Testis (tissue), 3 donors: Measurements from ENCODE around the gene PDS5A. TPM values are rescaled to one million over a fixed set of nuclear protein-coding genes. Genes with fewer than 3 reads are reported as not detected.

ENCODE experiments used
- DNase-seq: peaks from one replicate; pipeline ENCODE4 v3.0.0-alpha.2; 2019
- H3K27ac ChIP-seq, 2 donors: fragments of 200-600 bp; sonication (generic); one replicate each; pipeline ENCODE4 v1.5.1; 2019
- H3K27me3 ChIP-seq: fragments of 200-600 bp; sonication (generic); one replicate; pipeline ENCODE4 v1.5.1; 2019
- H3K36me3 ChIP-seq: fragments of 200-600 bp; sonication (generic); one replicate; pipeline ENCODE4 v1.5.1; 2017; ENCODE audit warnings: low read depth; ENCODE audit errors: missing control alignments
- H3K4me1 ChIP-seq: fragments of 200-600 bp; sonication (generic); one replicate; pipeline ENCODE4 v1.5.1; 2019
- H3K4me3 ChIP-seq, 2 donors: fragments of 200-600 bp; sonication (generic); one replicate each; pipeline ENCODE4 v1.5.1; 2017 to 2019
- H3K9me3 ChIP-seq: fragments of 200-600 bp; sonication (generic); one replicate; pipeline ENCODE4 v1.5.1; 2017
- POLR2A ChIP-seq: fragments of 450-650 bp; IDR thresholded peaks from one replicate; pipeline ENCODE4 v1.6.1; 2017; ENCODE audit warnings: antibody characterized with exemption, mild to moderate bottlenecking, moderate library complexity
- WGBS, 2 donors: methylation state at CpG; one replicate each; pipeline ENCODE4 v1.1.5; 2018; 5-methylcytosine and 5-hydroxymethylcytosine counted together
- intact Hi-C: fragments of 100-400 bp; cut with DNase I; formaldehyde crosslinking; loops from one replicate; pipeline ENCODE4 v1.15.1; 2023; ENCODE audit warnings: low total_unique reads
- polyA plus RNA-seq: library from polyadenylated mRNA; stranded (reverse); fragments of 350-450 nt; fragmentation: Illumina TruSeq; extraction: RNeasy Lipid Tissue Mini Kit (QIAGEN cat#74804); gene quantifications from one replicate; pipeline ENCODE4 v1.2.3, GENCODE V29; 2014; ENCODE audit warnings: low read depth, low replicate concordance; ENCODE audit not compliant: insufficient read depth
- total RNA-seq, 2 donors: library from RNA; depleted of rRNA; stranded (reverse); fragments of >200 nt; gene quantifications; one replicate each; pipeline ENCODE4 v1.2.3, GENCODE V29; 2016
- TF ChIP-seq, protein P1 (sequence below), 3 experiments: fragments of 450-650 bp in 2 of 3; fragments of 200-600 bp in 1 of 3; sonication (generic) in 1 of 3; IDR thresholded peaks; one replicate each; pipeline ENCODE4 v1.5.1; 2016 to 2019; ENCODE audit warnings: antibody characterized with exemption in 3 of 3, mild to moderate bottlenecking in 2 of 3, moderate library complexity in 1 of 3

Gene PDS5A
- total and polyA plus RNA-seq, 3 donors from 2014 or later = 20.7 to 61.7 (median 61.3) TPM

DNA sequence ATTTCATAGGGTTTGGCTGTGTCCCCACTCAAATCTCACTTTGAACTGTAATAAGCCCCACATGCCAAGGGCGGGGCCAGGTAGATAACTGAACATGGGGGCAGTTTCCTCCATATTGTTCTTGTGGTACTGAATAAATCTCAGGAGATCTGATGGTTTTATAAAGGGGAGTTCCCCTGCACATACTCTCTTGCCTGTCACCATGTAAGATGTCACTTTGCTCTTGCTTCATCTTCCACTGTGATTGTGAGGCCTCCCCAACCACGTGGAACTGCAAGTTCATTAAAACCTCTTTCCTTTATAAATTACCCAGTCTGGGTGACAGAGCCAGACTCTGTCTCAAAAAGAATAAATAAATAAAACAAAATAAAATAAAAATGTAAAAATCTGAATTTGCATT is 95.9 kb downstream of the PDS5A start:
- DNase-seq = no peak
- no peaks in the 10 kb centered on the region for H3K4me1 ChIP-seq
- no peaks in the 10 kb centered on the region for H3K9me3 ChIP-seq
- intact Hi-C loops = no loop called here
- WGBS, 2 donors = 93 to 97% methylated on average over 2 of the region's 2 CpGs
- H3K27me3 ChIP-seq = no peaks in the 10 kb centered on the region
- H3K4me3 ChIP-seq = no peak overlapping the region
- TF ChIP-seq POLR2A = no peak
- TF ChIP-seq, protein P1, sequence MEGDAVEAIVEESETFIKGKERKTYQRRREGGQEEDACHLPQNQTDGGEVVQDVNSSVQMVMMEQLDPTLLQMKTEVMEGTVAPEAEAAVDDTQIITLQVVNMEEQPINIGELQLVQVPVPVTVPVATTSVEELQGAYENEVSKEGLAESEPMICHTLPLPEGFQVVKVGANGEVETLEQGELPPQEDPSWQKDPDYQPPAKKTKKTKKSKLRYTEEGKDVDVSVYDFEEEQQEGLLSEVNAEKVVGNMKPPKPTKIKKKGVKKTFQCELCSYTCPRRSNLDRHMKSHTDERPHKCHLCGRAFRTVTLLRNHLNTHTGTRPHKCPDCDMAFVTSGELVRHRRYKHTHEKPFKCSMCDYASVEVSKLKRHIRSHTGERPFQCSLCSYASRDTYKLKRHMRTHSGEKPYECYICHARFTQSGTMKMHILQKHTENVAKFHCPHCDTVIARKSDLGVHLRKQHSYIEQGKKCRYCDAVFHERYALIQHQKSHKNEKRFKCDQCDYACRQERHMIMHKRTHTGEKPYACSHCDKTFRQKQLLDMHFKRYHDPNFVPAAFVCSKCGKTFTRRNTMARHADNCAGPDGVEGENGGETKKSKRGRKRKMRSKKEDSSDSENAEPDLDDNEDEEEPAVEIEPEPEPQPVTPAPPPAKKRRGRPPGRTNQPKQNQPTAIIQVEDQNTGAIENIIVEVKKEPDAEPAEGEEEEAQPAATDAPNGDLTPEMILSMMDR (IDR thresholded peaks at IDR 0.05) = no peak
- no peak overlapping the region for H3K27ac ChIP-seq
- no peaks in the 10 kb centered on the region for H3K36me3 ChIP-seq

DNA sequence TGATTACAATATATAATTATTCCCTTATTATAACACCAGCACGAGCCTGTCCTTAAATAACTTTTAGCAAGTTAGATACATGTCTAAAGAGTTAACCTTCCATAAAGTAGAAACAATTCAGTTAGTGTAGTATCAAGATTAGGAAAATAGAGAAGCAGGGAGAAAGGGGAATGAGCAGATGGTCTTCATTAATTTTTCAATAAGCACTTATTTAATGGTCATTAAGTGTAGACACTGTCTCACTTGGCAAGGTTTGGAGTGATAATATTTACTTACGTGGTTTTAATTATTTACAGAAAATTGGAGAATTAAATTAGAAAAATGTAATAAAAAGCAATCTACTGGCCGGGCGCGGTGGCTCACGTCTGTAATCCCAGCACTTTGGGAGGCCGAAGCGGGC is 99.7 kb downstream of the PDS5A start:
- Histone ChIP-seq H3K36me3 (no peaks in the 10 kb centered on the region), H3K9me3 (no peaks in the 10 kb centered on the region), H3K4me3 (no peak overlapping the region), H3K4me1 (no peaks in the 10 kb centered on the region), H3K27ac (no peak overlapping the region), H3K27me3 (no peaks in the 10 kb centered on the region)
- intact Hi-C loops = no loop called here
- 84 to 91% methylated on average over 8 of the region's 8 CpGs for WGBS, 2 donors
- DNase-seq = no peak
- TF ChIP-seq, protein P1 (IDR thresholded peaks at IDR 0.05) = no peak
- TF ChIP-seq POLR2A = no peak

DNA sequence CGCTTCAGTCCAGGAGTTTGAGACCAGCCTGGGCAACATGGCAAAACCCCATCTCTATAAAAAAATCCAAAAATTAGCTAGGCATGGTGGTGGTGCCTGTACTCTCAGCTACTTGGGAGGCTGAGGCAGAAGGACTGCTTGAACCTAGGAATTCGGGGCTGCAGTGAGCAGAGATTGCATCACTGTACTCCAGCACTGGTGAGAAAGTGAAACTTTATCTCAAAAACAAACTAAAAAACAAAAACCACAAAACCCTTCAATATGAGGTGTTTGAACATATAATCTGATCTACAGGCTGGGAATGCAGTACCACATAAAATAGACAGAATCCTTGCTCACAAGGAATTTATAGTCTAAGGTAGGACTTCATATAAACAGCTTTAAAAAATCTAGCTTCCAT is 103.9 kb downstream of the PDS5A start:
- H3K27me3 ChIP-seq = no peaks in the 10 kb centered on the region
- no peaks in the 10 kb centered on the region for H3K36me3 ChIP-seq
- TF ChIP-seq, protein P1 (IDR thresholded peaks at IDR 0.05) = no peak
- H3K27ac ChIP-seq = no peak overlapping the region
- no peaks in the 10 kb centered on the region for H3K4me1 ChIP-seq
- H3K9me3 ChIP-seq = no peaks in the 10 kb centered on the region
- DNase-seq = no peak
- 95% methylated on average over 2 of the region's 2 CpGs for WGBS, 2 donors
- no peak overlapping the region for H3K4me3 ChIP-seq
- intact Hi-C loops = no loop called here

DNA sequence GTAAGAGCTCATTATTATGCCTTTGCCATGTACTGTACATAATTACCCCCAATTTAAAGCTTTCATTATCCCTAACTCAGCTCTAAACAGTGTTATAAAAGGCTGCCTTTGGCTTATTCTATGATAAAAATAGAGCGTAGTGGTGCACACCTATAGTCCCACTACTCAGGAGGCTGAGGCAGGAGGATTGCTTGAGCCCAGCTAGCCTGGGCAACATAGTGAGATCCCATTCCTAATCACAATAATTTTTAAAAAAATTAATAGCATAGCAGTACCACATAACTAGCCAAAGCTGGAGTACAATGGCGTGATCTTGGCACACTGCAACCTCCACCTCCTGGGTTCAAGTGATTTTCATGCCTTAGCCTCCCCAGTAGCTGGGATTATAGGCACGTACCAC is 112.4 kb downstream of the PDS5A start:
- Histone ChIP-seq H3K4me1 (no peaks in the 10 kb centered on the region), H3K4me3 (no peak overlapping the region), H3K36me3 (no peaks in the 10 kb centered on the region), H3K9me3 (no peaks in the 10 kb centered on the region), H3K27me3 (no peaks in the 10 kb centered on the region), H3K27ac (no peak overlapping the region)
- intact Hi-C loops = no loop called here
- no peak for TF ChIP-seq POLR2A
- TF ChIP-seq, protein P1 (IDR thresholded peaks at IDR 0.05) = no peak
- DNase-seq = no peak
- 91 to 92% methylated on average over 3 of the region's 3 CpGs for WGBS, 2 donors

DNA sequence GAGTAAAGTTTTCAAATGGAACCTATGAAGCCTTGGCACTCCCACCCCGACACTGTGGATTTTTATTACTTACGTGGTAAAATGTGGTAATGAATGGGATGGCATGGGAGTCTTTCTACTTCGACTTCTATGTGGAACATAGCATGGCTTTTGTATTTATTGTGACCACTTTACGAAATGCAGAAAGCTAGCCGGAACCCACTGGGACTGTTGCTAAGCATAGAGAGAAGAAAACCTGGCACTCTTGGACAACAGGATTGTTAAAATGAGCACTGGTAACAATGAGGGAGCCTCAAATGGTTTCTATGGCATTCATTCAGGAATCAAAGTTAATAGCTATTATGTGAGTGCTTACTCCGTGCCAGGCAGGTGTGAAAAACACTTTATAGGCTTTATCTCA is 113.3 kb downstream of the PDS5A start:
- Histone ChIP-seq H3K9me3 (no peaks in the 10 kb centered on the region), H3K27ac (no peak overlapping the region), H3K36me3 (no peaks in the 10 kb centered on the region), H3K4me3 (no peak overlapping the region), H3K27me3 (no peaks in the 10 kb centered on the region), H3K4me1 (no peaks in the 10 kb centered on the region)
- no peak for TF ChIP-seq POLR2A
- TF ChIP-seq, protein P1 (IDR thresholded peaks at IDR 0.05) = no peak
- WGBS, 2 donors = 95 to 96% methylated on average over 6 of the region's 6 CpGs
- intact Hi-C loops = no loop called here
- no peak for DNase-seq
